Dermis microvascular lymphatic vessel endothelial cell (primary cell): ENCODE data around the gene CNTN4. TPM values are rescaled to one million over a fixed set of nuclear protein-coding genes. Genes with fewer than 3 reads are reported as not detected.

Source experiments
- DNase-seq, 2 donors: peaks; one replicate each; pipeline versions ENCODE4 v3.0.0 to v3.0.0-alpha.2; 2010; ENCODE audit warnings: low read depth in 2 of 2
- total RNA-seq: library from RNA; depleted of rRNA; stranded (reverse); fragments of >200 nt; gene quantifications from 2 replicates; pipeline ENCODE4 v1.2.1, GENCODE V29; 2014

CNTN4 gene
- total RNA-seq, 1 donor from 2014 or later: not detected

DNA sequence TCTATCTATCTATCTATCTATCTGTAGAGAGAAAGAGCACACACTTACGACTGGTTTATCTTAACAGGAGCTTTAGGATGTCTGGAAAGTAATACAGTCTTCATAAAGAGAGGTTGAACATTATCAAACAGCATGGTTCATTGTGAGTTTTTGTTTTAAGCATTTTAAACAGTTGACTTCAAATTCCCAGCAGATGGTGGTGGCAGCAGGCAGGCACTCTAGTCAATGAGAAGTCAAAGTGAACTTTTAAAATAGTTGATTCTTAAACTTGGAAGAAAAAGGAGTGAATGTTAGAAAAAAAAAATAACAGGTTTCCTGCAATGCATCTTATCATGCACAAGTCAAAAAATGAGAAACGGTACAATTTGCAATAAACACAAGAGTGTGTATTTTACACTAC, 578.8 kb downstream of the CNTN4 start:
- no peak for DNase-seq

DNA sequence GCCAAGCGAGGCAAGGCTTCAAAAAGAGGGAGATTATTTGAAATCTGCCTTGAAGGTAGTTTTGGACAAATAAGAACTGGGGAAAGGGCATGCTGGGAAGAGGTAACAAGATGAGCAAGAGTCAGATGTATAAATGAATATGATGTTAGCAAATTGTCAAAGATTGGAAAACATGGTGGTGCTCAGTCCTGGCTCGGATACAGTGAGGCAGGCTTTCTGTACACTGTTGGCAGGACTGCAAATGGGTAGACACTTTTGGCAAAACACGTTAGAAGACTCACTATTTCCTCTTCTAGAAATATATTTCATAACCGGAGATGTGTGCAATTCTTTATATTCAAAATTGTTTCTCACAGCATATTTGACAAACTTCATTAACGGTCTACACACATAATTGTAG, 581.6 kb downstream of the CNTN4 start:
- DNase-seq: no peak

DNA sequence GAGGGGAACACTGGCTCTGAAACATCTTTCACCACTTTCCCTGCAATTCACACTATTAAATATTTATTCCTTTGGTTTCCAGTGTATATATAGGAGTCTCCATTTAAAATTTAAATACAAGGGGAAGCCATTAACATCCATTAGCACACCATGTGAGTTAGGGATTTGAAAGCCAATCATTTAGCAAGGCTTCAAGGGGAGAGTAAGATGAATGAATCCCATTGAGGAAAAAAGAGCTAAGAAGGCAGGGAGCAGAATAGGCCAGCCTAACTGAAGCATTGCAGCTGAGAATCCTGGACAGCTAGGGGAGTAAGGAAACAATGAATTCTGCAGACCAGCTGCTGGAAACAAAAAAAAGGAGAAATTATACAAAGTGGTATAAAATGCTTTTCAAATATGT, 585.4 kb downstream of the CNTN4 start:
- DNase-seq: no peak

DNA sequence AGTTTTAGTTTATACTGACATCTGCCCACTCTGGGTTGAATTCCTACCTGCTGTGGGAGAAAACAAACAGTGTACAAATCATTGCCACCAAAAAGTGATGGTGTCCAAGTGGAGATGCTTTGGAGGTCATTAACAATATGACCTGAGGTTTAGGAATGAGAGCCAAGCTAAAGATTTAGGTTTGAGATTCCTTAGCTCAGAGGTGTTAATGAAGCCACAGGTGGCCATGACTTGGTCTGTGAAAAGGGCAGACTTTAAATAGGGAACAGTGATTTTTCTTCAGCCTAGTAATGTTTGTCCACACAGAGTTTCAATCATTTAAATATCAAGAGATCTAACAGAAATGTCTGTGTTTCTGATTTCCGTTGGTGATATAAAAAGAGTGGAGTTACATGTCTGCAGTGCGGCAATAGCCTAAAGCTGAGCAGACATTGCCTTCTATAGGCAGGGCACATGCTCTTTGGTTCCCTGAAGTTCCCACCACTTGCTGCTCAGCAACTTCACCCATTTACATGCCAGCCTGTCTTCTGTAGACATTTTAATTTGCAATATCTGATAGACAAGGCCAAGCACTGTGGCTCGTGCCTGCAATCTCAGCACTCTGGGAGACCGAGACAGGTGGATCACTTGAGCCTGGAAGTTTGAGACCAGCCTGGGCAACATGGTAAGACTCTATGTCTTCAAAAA, 588.3 kb downstream of the CNTN4 start:
- DNase-seq: no peak

DNA sequence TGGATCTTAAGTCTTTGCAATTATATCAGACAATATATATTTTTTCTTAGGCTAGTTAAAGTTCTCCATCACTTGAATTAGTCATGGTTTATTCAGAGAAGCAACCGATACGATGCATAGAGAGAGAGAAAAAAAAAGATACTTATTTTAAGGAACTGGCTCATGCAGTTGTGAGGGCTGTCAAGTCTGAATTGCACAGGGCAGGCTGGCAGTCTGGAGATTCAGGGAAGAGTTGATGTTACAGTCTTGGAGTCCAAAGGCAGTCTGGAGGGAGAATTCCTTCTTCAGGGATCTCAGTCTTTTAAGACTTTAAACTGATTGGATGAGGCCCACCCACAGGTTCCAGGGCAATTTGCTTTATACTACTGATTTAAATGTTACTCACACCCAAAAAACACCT, 598.9 kb downstream of the CNTN4 start:
- DNase-seq: no peak

DNA sequence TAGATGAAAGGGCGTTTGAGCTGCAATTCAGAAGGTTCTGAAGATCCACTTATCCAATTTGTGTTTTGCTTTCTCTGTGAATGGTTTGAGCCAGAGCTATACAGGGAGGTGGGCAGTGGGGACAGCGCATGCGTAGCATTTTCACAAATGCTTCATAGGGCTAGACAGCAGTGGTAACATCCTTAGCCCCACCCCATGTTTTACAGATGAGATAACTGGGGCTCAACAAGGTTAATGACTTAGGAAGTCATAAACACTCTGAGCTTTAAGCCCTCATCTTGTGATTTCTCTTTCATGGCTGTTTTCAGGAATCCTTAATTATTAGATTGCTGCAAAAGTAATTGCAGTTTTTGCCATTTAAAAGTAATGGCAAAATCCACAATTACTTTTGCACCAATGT, 602.8 kb downstream of the CNTN4 start:
- no peak for DNase-seq

DNA sequence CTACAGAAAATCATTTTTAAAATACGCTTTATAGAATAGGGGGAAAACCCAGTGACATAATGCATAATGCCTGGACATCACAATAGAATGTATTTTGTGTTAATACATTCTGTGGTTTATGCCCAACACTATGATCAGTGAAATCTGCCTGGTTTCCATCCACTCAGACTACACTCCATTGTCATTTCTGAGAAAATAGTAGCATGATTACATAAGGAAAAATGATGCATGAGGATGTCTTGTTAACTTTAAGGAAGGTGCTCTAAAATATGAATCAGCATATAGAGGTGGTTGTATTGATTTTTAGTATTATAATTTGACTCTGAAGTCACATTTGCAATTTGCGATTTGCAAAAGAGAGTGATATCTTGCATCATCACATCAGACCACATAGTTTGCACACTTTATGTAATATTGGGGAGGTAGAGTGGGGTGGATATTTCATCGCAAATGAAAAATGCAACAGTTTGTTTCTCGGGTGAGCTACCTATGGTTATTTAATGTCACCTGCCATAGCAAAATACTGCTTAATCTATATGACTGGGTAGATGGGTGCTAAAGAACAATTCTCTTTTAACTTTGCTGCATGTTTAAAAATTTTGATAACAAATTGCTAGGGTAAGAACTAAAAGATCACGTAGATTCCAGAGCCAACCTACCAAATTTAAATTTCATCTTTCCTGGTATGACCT, 607.6 kb downstream of the CNTN4 start:
- no peak for DNase-seq

DNA sequence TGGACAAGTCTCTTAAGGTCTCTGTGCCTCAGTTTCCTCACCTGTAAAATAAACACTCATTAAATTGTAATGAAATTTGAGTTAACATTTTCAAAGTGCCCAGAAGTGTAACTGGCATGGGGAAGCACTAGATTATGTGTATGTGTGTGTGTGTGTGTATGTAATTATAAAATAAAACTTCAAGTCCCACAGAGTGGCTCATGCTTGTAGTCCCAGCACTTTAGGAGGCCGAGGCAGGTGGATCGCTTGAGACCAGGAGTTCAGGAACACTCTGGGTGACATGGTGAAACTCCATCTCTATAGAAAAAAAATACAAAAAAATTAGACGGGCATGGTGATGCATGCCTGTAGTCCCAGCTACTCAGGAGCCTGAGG, 608.2 kb downstream of the CNTN4 start:
- no peak for DNase-seq

DNA sequence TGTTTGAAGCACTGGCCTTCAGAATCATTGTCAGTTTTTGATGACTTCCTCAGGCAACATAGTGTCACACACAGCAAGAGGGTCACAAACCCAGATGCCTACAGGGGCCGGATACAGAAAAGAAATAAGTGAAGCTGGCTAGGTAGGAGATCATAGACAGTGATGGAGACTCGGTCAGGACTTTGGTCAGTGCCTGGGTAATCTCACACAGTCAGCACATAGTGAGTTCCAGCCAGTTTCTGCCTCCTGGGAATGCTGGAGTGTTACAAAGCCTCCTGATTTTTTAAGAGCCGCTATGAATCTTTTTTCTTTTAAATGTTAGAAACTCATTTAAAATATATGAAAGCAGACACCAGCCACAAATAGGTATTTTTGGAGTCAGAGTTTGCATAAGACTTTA, 612.4 kb downstream of the CNTN4 start:
- DNase-seq: no peak

DNA sequence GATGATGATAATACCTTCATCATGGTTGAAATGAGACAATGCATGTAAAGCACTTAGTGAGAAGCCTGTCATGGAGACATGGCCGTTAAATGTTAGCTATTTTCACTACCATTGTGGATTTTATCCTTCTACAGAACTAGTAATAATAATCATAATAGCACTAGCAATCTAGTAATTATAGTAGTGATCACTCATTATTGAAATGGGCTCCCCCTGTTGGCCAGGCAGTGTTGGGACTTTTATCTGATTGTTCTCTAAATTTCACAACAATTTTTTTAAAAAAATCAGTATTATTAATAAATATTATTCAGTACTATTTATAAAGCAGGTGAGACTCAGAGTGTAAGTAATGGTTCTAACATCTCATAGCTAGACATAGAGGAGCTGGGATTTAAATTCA, 615.3 kb downstream of the CNTN4 start:
- no peak for DNase-seq

DNA sequence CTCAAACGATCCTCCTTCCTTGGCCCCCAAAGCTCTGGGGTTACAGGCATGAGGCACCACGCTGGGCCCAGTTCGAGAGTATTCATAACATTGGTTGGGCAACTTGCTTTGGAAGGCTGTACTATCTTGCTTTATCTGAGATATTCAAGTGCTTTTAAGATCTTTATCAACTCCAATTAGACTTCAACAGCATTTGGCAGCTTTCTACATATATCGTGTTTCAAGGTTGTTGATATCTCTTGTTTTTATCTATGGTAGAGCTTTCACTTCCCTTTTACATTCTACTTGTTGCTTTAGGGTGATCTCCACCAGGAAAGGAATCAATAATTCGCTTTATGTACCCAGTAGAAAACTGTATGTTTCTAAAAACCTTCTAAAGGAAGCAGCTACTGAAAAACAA, 616.2 kb downstream of the CNTN4 start:
- no peak for DNase-seq

DNA sequence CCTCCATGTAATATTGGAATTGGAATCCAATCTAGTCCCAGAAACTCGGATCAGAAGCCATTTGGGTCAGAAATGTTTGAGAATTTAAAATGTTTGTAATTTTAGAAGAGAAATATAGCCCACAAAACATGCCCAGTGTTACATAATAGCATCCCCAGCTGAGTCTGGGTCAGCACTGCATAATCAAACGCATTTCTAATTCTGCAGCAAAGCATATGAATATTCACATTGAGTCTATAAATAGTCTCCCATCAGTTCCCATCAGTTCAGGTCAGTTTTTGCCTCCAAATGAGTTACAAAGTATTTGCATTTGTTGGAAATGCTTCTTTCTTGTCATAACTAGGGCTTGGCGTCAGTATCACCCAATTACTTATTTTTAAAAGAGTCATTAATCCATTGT, 628.4 kb downstream of the CNTN4 start:
- no peak for DNase-seq

DNA sequence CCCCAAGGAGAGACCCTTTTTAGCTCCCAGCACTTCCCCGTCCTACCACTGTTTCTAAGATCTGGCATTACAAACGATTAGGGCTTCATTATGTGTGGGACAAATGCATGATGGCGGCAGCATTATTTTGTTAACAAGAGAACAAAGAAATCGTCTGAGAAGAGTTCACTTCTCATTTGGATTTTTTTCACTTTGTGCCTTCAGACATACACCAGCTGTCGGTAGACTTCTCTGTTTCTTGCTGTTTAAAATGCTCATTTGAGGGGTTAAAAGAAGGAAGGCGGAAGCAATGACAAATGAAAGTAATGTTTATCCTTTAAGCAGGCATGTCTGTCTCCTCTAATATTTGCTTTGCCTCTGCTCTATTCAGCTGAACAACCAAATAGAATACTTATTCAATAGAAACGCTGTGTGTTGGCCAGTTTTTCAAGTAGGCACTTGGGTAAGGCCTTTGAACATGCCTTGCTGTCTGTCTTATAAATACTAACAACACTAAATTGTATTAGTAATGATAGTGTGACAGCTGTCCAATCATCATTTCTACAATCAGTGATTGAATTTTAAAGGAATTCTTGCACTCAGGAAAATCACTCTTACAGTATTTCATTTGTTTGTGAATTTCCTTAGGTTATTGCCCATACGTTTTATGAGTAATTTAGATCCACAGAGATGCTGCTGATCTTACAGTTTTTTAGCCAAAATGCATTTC, 629.1 kb downstream of the CNTN4 start:
- DNase-seq: no peak

DNA sequence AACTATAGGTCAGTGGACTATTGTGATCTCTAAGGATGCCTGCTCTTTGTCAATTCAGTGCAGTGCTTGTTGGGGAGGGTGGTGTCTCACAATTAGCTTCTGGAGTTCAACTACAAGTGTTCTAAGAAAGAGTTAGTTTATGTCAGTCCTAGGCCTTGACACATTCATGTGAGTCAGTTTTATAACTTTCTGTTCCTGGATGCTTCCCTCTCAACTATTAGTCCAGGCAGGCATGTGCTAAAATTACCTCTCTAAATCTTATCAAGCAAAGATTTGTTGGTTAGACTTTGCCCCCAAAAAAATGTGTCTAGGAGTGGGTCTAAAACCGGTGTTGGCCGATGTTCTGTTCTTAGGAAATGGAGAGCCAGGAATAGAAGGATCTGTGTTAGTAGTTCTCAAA, 633.2 kb downstream of the CNTN4 start:
- DNase-seq: no peak

DNA sequence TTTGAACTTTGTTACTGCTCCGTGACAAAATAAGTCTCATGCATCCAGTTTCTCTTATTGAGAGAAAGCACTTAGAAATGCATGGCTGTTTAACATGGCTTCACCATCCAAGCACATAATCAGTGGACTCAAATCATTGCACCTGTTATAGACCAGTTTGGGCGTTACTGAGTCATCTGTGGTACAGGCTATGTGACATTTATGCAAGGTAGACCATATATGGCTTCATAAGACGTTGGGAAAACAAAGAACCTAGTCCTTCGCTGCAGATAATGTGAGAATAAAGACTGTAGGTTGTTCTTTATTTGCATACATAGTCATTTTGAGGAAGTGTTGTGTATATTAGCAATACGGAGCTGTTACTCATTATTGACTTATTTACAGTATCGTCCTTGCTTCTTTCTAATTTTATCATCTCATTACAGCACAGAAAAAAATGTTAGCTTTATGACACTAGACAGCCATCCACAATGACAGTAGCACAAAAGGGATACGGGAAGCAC, 636.8 kb downstream of the CNTN4 start:
- no peak for DNase-seq

DNA sequence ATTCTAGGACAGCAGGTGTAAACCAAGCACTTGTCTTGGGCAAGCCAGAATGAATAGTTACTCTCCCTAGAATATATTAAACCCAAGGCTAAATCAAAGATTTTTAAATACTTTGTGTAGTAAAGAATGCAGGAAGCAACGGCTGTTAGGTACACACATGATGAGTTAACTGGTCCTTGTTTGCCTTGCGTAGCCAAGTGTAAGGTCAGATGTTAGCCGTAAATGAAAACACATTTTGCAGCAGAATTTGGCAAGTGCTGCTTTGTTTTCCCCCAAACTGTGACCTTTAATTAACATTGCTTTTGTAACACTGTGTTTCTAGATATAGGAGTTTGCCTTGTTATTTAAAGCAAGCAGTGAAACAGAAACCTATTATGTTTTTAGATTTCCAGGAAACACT, 642.9 kb downstream of the CNTN4 start:
- no peak for DNase-seq

DNA sequence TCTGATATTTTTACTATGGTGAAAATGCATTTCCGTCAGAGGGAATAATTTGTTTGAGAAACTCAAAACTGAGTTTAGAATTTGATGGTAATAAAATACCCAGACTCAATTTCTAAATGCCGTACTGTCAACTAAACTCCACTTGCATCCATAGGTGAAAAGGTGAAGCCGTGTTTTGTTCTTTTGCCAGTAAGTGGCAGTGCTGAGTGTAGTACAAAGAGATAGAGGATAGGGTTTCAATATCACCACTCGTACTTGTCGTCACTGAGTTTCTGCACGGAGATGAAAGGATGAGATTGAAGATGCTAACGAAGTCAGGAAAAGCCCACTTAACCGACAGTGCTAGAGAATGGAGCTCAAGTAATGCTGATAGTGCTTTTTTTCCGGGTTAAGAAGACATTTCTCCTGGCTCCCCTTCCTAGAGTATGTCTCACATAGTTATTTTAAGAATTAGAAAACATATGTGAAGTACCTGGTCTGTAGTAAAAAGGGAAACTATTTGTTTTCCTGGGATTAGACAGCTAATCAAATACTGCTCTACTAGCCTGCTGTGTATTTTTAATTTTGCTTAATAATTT, 666.4 kb downstream of the CNTN4 start:
- DNase-seq: no peak

DNA sequence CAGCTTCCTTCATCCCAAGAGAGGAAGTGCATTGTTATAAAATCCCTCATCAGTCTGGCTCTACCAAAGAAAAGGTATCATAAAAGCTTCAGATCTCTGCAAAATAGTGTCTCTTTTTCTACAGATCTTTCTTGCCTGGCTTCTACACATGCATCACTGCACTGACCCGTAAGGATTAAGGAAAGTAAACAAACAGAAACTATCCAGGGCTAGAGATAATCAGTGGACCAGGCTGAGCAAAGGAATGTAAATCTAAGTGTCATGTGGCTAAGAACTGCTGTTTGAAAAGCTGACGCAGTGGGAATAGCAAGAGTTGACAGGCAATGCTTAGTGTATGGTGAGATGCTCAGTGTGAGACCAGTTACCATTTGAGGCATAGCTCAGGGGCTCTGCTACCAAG, 671.8 kb downstream of the CNTN4 start:
- DNase-seq: no peak

DNA sequence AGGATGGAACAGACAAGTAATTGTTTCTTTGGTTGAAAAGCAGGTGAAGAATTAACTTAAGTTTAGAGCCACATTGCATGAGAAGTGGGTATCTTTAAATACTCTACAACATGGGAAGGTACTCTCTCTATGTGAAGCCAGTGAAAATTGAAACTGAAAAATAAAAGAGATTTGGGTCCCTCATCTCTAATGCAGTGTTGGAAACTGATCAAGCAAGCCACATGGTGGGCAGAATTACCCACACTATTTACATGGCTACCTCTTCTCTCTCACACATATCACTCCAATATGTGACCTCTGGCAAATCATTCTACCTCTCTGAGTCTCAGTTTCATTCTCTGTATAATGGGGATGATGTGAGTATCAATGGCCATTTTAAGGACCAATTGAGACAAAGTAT, 672.5 kb downstream of the CNTN4 start:
- no peak for DNase-seq

DNA sequence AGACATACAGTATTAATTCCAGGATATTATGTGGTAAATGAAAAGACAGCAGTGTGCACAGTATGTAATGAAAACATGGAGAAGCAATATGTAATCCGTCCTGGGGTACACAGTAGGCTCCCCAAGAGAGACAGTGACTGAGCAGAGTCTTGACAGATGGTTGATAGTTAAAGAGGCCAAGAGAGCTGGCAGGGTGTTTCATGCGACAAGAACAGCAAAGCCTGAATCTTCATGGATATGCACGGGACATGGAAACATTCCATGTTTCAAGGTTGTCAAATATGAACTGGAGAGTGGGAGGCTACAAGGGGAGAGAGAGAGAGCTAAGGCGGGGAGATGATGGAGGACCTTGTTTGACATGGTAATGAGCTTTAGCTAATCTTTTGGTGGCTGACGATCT, 673.1 kb downstream of the CNTN4 start:
- no peak for DNase-seq

DNA sequence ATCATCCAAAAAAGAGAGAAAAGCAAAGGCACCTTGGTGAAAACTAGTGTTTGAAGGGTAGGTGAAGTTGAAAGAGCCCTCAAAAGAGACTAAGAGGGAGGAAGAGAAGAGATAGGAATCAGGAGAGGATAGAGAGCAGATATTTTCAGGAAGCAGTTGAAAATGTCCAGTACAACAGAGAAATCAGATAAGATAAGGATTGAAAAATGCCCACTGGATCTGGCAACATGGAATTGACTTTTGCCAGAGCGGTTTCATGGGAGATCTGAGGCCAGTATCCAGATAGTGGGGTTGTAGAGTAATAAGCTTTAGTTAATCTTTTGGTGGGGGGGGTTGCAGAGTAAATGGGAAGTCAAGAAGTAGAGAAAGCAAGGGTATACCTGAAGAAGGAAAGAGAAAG, 674.1 kb downstream of the CNTN4 start:
- no peak for DNase-seq

DNA sequence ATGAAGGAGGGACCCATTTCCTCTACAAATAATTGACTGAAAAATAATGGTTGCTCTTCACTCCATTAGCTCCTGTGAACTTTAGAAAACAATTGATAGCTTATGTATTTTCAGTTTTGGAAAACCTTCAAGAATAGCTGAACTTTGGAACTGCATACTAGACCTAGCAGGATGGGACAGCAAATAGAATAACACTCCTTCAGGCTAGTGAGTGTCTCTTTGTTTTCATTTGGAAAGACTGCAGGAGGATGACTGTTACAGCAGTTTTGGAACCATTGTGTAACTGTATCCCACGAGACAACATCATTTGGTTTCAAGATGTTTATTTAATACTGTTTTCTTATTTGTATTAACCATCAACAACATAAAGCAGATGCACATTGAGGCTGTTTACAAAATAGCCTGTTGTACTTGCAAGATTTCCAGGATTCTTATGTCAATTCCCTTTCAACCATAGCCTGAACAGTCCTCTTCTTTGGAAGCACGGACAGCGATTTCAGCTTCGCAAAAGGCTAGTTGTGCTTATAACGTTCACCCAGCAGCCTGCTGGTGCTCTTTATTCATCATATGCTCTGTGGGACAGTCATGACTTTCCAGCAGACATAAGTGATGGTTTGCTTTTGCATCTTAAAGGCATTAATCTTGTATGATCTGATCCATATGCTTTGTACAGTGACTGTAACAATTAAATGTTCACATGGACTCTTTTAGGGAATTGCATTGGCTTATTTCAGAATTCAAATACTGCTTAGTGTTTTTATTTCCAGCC, 676.0 kb downstream of the CNTN4 start:
- DNase-seq: no peak
